ENCODE results near the gene PLEKHJ1. TPM values are rescaled to one million over a fixed set of nuclear protein-coding genes. Genes with fewer than 3 reads are reported as not detected.

The PLEKHJ1 gene
- polyA plus RNA-seq, 4 donors: 58.4 to 91.2 (median 63.3) TPM

- DNase-seq (ENCODE audit: low read depth in 4 of 4, low spot score in 3 of 4): no peak
Measured at GRCh38 chr19:2239771-2240770, 3.9 kb upstream of the PLEKHJ1 start.

GRCh38 chr19:2239173-2239572 is 3.0 kb upstream of the PLEKHJ1 start:
- DNase-seq (ENCODE audit: low read depth in 4 of 4, low spot score in 3 of 4): no peak

- DNase-seq (ENCODE audit: low read depth in 4 of 4, low spot score in 3 of 4): no peak
Measured at GRCh38 chr19:2237869-2238153, 1.7 kb upstream of the PLEKHJ1 start.

GRCh38 chr19:2237051-2237868 is 1.1 kb upstream of the PLEKHJ1 start:
- DNase-seq (ENCODE audit: low read depth in 4 of 4, low spot score in 3 of 4): no peak

- DNase-seq (ENCODE audit: low read depth in 4 of 4, low spot score in 3 of 4): no peak
Measured at GRCh38 chr19:2236064-2236313, 140 bp downstream of the PLEKHJ1 start.

GRCh38 chr19:2235381-2236063 is 607 bp downstream of the PLEKHJ1 start:
- no peak for DNase-seq (ENCODE audit: low read depth in 4 of 4, low spot score in 3 of 4)

GRCh38 chr19:2234996-2235380 is 1.1 kb downstream of the PLEKHJ1 start:
- DNase-seq (ENCODE audit: low read depth in 4 of 4, low spot score in 3 of 4): no peak

- DNase-seq (ENCODE audit: low read depth in 4 of 4, low spot score in 3 of 4): no peak
Measured at GRCh38 chr19:2233601-2234280, 2.4 kb downstream of the PLEKHJ1 start.

- no peak for DNase-seq (ENCODE audit: low read depth in 4 of 4, low spot score in 3 of 4)
Measured at GRCh38 chr19:2232286-2233151, 3.6 kb downstream of the PLEKHJ1 start.

- no peak for DNase-seq (ENCODE audit: low read depth in 4 of 4, low spot score in 3 of 4)
Measured at GRCh38 chr19:2231621-2232221, 4.4 kb downstream of the PLEKHJ1 start.

GRCh38 chr19:2230807-2231533 is 5.2 kb downstream of the PLEKHJ1 start:
- DNase-seq (ENCODE audit: low read depth in 4 of 4, low spot score in 3 of 4): no peak

GRCh38 chr19:2230033-2230531 is 6.0 kb downstream of the PLEKHJ1 start:
- DNase-seq (ENCODE audit: low read depth in 4 of 4, low spot score in 3 of 4): no peak

GRCh38 chr19:2229103-2230032 is 6.8 kb downstream of the PLEKHJ1 start:
- no peak for DNase-seq (ENCODE audit: low read depth in 4 of 4, low spot score in 3 of 4)

GRCh38 chr19:2228157-2229030 is 7.7 kb downstream of the PLEKHJ1 start:
- no peak for DNase-seq (ENCODE audit: low read depth in 4 of 4, low spot score in 3 of 4)

GRCh38 chr19:2227415-2228156 is 8.5 kb downstream of the PLEKHJ1 start:
- no peak for DNase-seq (ENCODE audit: low read depth in 4 of 4, low spot score in 3 of 4)

- DNase-seq (ENCODE audit: low read depth in 4 of 4, low spot score in 3 of 4): no peak
Measured at GRCh38 chr19:2226840-2227360, 9.2 kb downstream of the PLEKHJ1 start.

All from right renal pelvis (tissue), 4 donors.